Stimulated activated CD8-positive, alpha-beta memory T cell treated with anti-CD3 and anti-CD28 coated beads, Interleukin-7, amount 100 ng/mL, for 24 hours (primary cell): Measurements from ENCODE around the gene LAS1L.
"Not testable (repeated sequence)": the region's sequence is repeated elsewhere in the genome, so short reads cannot be mapped to it uniquely, and the experiment has no call there.

ENCODE experiments used
- DNase-seq: peaks from one replicate; pipeline ENCODE4 v3.0.0-alpha.2; 2020; ENCODE audit warnings: low read depth

The LAS1L gene

DNA sequence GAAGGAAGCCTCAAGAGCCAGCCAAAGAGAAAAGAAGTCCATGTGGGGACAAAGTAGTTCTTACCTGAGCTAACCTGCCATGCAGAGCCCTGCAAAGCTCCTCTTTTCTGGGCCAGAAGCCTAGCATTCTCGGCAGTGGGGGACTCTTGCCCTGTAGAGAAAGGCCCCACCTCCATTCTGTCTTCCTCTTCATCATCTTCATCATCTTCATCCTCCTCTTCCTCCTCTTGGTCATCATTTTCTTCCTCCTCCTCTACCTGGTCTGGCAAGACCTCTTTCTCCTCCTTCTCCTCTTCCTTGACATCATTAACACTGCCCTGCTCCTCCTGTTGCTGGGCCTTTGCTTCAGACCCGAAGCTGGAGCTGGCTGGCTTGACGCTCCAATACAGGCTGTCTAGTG lies 16.7 kb downstream of the LAS1L start:
- DNase-seq, result no peak

DNA sequence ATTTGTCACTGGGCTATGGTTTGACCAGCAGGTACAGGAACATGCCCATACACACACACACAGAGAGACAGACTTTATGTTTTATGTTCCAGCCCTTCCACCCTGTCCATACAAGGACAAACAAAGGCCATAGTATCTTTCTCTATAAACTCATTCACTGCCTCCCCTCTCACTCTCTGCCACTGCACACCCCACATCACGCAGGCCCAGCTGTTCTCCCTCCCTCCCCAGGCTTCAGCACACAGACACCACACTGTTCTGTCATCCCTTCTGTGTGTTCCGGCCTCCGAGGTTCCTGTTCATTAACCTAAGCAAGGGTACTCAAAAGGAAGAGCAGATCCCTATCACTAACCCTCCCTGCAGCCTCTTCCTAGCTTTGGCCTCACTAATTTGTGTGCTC lies 17.8 kb downstream of the LAS1L start:
- no peak for DNase-seq

DNA sequence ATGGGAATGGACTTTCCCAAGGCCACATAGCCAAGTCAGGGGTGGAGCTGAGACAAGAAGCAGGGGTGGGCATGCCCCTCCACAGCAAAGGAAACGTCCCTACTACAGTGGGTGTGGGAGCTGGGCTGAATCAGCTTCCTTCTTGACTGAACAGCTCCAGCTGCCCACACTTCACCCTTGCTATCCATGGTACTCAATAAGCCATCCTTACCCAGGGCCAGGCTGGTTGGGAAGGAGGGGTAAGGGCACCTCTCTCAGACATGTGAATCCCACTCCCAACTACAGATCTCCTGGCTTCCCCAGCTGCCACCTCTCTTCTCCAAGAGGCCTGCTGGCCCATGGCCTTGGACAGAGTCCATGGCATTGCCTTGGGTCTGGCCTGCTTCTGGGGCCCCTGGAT lies 21.0 kb downstream of the LAS1L start:
- no peak for DNase-seq

DNA sequence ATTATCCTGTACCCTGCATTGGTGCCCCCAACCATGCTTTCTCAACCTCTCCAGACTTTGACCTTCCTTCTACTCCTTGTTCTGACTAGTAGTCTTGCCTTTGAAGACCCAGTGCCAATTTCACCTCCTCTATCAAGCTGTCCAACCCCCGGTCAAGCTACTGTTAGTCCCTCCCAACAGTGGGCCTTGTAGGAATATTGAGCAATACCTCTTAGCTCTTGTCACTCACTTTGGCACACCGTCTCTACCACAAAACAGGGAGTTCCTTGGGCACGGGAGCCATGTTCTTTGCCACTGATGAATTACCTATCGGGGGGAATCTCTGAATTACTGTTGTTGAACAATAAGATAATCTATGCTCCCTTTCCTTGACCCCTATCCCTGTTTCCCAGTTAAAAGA lies 25.2 kb downstream of the LAS1L start:
- no peak for DNase-seq

DNA sequence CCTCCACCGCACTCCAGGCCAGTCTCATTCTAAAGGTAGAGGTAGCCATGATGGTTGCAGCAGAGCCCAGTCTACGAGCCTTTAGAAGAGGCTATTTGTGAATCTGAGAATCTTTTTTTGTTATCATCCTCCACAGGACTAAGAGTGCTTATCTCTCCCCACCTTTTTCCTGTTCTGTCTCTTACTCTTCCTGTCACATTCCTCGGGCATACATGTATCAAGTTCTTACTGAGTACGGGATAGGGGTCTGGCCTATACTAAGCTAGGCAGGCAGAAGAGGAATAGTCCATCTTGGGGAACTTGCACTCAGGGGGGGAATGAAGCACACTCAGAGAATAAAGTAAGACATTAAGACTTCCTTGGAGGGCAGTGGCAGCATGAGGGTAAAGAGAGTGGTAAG lies 25.7 kb downstream of the LAS1L start:
- no peak for DNase-seq

DNA sequence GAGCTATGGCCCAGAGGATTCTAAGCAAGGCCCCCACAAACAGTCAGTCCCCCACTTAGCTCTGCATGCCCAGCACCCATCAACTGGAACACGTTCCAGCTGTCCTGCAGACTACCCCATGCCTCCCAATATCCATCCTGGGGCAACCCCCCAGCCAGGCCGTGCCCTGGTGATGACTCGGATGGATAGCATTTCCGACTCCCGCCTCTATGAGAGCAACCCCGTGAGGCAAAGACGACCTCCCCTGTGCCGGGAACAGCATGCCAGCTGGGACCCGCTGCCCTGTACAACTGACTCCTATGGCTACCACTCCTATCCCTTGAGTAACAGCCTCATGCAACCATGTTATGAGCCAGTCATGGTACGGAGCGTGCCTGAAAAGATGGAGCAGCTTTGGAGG lies 32.0 kb downstream of the LAS1L start:
- no peak for DNase-seq

DNA sequence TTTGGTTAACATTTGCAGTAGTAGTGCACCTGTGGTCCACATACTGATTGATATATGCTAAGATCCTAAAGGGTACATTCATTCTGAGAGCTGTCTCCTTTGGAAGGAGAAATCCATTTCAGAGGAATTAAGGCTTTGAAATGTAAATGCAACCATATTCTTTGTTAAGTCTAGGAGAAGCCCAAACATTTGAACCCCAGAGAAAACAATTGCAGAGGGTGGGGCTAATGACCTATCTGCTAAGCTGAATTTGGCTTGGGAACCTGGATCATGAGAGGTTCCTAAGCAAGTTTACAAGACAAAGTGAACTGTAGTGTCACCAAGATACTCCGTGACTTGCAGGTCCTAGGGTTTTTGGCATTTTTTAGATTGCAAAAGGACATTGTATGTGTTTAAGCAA lies 41.2 kb downstream of the LAS1L start:
- no peak for DNase-seq

DNA sequence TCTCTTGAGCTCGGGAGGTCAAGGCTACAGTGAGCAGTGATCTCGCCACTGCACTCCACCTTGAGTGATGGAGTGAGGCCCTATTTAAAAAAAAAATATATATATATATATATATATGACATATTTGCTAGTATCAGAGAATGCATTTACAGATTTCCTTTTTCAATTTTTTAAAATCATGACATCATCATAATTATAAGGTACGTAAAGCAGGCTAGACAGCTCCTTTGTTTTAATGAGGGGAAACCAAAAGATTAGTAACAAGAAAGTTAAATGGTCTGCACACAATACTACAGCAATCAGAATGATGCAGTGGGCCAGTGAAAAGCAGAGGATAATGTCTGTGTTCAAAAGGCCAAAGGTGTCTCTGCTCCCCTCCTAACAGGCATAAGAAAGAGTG lies 43.0 kb downstream of the LAS1L start:
- DNase-seq, result no peak

DNA sequence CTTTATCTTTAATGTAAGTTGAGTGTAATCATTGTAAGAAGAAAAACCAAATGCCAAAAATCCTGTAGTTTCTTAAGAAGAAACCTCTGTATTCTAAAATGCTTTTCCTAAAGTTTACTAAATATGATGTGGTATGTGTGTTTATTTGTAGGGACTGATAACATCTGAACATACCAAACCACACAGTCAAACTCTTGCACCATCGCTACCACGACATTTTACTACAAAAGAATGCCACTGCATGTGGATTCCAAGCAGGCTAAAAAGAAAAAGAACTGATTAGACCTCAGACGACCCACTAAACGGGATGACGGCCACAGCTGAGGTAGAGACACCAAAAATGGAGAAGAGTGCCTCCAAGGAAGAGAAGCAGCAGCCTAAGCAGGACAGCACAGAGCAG lies 46.1 kb downstream of the LAS1L start:
- DNase-seq, result no peak

DNA sequence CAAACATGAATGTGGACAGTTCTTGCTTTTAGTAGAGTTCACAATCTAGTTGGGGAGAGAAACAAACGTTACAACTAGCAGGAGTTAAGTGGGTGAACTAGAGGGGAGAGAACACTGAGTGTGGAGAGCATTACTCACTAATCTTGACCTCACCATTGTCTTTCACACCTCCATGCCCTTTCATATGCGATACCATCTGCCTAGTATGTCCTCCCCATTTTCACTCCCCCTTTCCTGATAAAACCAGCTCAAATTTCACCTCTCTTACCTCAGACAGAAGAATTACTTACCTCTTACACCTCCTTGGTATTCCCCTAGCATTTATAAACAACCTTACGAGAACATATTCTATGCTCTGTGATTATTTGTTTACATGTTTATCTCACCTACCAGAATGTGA lies 53.6 kb downstream of the LAS1L start:
- DNase-seq, result no peak

DNA sequence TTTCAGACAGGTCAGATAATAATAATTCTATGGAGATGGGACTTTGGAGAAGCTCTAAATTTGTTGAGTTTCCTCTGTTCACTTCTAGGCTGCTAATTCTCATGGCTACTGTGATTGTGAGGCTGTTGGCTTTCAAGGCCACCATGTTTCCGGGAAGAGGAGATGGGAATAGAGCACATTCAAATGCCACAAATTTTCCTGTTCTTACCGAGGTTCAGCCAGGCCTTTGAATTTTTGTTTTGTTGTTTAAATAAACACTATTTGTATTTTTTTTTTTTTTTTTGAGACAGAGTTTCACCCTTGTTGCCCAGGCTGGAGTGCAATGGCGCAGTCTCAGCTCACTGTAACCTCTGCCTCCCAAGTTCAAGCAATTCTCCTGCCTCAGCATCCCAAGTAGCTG lies 55.5 kb downstream of the LAS1L start:
- DNase-seq, result not testable (repeated sequence)

DNA sequence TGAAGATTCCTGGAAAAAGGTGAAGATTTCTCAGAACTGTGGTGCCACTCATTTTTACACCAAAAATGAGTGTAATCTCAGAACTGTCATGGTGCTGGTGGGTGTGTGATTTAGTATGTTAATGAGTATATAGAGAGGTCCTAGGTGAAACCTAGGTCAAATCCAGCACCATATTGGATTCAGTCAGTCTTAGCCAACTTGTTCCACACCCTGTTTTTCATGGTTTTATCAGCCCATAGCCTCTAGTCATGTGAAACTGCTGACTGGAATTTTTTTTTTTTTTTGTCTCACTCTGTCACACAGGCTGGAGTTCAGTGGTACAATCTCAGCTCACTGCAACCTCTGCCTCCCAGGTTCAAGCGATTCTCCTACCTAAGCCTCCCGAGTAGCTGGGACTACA lies 58.0 kb downstream of the LAS1L start:
- no peak for DNase-seq

DNA sequence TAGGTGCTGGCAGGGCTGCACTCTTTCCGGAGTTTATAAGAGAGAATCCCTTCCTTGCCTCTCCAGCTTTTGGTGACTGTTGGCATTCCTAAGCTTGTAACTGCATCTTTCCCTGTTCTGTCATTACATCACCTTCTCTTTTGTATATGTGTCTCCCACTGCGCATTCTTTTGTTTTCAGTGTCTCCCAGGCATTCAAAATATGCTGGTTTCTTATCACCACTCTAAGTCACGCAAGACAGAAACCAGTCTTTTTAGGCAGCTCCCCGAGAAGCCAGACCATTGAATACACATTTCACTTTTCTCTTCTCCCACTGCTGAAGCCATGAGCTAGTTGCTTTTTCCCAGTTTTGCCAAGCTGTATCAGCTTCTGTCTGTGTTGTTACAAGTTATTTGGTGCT lies 71.0 kb downstream of the LAS1L start:
- no peak for DNase-seq
